ENCODE data around the gene TTC39A.

The TTC39A gene

DNA sequence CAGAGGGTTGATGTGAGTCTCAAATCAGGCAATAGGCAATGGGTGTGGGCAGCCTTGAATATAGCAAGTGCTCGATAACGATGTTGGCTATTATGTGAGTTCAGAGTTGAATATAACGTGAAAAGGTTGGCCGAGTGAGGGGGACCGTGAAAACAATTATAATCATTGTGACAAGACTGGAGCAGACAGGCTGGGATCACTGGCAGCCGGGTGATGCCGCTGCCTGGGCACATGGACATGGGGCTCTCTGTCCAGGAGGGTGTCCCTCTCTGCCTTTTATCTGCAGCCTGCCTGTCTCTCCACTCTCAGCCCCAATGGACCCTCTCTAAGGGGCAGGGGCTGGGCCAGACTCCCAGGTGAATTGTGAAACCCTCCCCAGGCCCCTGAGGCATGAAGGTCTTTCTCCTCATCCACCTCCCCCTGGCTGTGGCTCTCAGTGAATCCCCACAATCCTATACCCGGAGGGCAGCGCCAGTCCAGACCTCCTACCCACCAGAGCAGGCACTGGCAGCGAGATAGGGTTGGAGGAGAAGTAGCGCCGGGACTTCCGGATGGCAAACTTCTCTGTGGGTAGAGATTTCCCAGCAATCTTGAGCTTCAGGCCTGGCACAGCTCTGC lies 36.4 kb downstream of the TTC39A start:
- H2AFZ ChIP-seq (ENCODE audit: low read length) = no peak overlapping the region
- no peaks in the 10 kb centered on the region for H3F3A ChIP-seq (ENCODE audit: insufficient read depth, low read length)
- no peaks in the 10 kb centered on the region for H3K9me2 ChIP-seq (ENCODE audit: low read depth, low read length)
- H3K27me3 ChIP-seq (ENCODE audit: insufficient read depth, low read length) = peaks cover 1% of the 10 kb centered on the region; the same call in 1 of the 2 replicates
- H3K4me1 ChIP-seq (ENCODE audit: insufficient read depth, low read length, severe bottlenecking) = peaks cover 7% of the 10 kb centered on the region
- H3K4me2 ChIP-seq (ENCODE audit: low read length) = no peak overlapping the region
- no peaks in the 10 kb centered on the region for H3K36me3 ChIP-seq (ENCODE audit: insufficient read depth, low read length)
- TF ChIP-seq, protein P1, sequence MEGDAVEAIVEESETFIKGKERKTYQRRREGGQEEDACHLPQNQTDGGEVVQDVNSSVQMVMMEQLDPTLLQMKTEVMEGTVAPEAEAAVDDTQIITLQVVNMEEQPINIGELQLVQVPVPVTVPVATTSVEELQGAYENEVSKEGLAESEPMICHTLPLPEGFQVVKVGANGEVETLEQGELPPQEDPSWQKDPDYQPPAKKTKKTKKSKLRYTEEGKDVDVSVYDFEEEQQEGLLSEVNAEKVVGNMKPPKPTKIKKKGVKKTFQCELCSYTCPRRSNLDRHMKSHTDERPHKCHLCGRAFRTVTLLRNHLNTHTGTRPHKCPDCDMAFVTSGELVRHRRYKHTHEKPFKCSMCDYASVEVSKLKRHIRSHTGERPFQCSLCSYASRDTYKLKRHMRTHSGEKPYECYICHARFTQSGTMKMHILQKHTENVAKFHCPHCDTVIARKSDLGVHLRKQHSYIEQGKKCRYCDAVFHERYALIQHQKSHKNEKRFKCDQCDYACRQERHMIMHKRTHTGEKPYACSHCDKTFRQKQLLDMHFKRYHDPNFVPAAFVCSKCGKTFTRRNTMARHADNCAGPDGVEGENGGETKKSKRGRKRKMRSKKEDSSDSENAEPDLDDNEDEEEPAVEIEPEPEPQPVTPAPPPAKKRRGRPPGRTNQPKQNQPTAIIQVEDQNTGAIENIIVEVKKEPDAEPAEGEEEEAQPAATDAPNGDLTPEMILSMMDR (IDR thresholded peaks at IDR 0.05; ENCODE audit: low read length) = no peak
- TF ChIP-seq EZH2 (IDR thresholded peaks at IDR 0.05; ENCODE audit: borderline replicate concordance, low read length) = no peak
- no peak overlapping the region for H3K4me3 ChIP-seq (ENCODE audit: low read depth, low read length, poor library complexity, severe bottlenecking)
- H4K20me1 ChIP-seq (ENCODE audit: insufficient read depth, low read length) = no peaks in the 10 kb centered on the region
- H3K9me3 ChIP-seq (ENCODE audit: low read length) = no peaks in the 10 kb centered on the region
- H3K79me2 ChIP-seq (ENCODE audit: insufficient read depth, low read length) = no peaks in the 10 kb centered on the region
- H3K9ac ChIP-seq (ENCODE audit: low read length) = no peak overlapping the region
- no peak overlapping the region for H3K27ac ChIP-seq (ENCODE audit: low read depth, low read length, poor library complexity, severe bottlenecking)

DNA sequence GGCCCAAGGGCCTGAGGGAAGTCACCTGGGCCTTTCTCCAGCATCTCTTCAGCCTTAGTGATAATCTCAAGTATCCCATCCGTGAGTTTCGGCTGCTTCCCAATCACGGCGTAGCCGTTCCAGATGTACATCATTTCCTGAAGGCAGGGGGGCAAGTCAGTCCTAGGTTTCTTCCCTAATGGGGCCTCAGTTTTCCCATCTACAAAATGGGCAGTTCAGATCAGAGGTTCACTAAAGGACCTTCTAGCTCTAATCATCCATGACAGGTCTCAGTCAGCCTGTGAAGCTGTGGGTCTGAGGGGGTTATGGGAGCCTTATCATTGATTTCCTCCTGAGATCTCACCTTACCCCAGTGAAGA lies 39.9 kb downstream of the TTC39A start:
- TF ChIP-seq EZH2 (IDR thresholded peaks at IDR 0.05; ENCODE audit: borderline replicate concordance, low read length) = no peak
- TF ChIP-seq, protein P1 (IDR thresholded peaks at IDR 0.05; ENCODE audit: low read length) = no peak
- Histone ChIP-seq H3K4me1 (ENCODE audit: insufficient read depth, low read length, severe bottlenecking) (no peaks in the 10 kb centered on the region), H3K9me2 (ENCODE audit: low read depth, low read length) (no peaks in the 10 kb centered on the region), H3K4me3 (ENCODE audit: low read depth, low read length, poor library complexity, severe bottlenecking) (no peak overlapping the region), H3K27me3 (ENCODE audit: insufficient read depth, low read length) (peaks cover 7% of the 10 kb centered on the region; the same call in 1 of the 2 replicates), H3K36me3 (ENCODE audit: insufficient read depth, low read length) (no peaks in the 10 kb centered on the region), H3K4me2 (ENCODE audit: low read length) (no peak overlapping the region), H3F3A (ENCODE audit: insufficient read depth, low read length) (no peaks in the 10 kb centered on the region), H3K27ac (ENCODE audit: low read depth, low read length, poor library complexity, severe bottlenecking) (no peak overlapping the region), H3K9ac (ENCODE audit: low read length) (no peak overlapping the region), H4K20me1 (ENCODE audit: insufficient read depth, low read length) (no peaks in the 10 kb centered on the region), H2AFZ (ENCODE audit: low read length) (no peak overlapping the region), H3K9me3 (ENCODE audit: low read length) (no peaks in the 10 kb centered on the region), H3K79me2 (ENCODE audit: insufficient read depth, low read length) (no peaks in the 10 kb centered on the region)

DNA sequence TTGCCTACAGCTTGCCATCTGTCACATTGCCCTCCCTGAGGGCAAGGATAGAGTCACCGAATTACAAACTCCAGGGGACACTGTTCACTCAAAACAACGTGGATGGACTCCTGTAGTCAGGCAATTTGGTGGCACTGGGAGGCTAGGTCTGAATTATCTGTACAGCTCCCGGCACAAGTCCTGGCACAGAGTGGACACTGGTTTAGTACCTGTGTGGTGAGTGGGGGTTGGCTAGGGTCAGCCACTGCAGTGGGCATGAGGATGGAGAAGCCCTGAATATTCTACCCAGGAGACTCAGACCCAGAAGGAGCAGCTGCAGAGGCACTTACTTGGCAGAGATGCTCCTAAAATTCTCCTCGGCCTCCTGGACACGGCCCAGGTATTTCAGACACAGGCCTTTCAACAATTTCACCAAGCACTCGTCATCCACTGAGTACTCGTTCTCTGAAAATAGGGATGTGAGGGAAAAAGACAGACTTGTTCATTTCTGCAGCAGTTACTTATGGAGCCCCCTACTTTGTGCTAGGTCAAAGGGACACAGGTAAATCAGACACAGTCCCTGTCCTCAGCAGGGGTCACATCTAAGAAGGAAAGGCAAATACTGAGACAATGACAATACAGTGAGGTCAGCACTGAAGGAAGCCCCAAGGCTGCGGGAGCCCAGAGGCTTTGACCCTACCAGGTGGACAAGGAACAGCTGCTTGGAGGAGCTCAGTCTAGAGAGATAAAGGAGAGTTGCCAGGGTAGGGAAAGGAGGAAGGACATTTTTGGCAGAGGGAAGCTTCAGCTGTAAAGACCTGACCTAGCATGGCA lies 40.5 kb downstream of the TTC39A start:
- H3K4me3 ChIP-seq (ENCODE audit: low read depth, low read length, poor library complexity, severe bottlenecking) = no peak overlapping the region
- H3F3A ChIP-seq (ENCODE audit: insufficient read depth, low read length) = no peaks in the 10 kb centered on the region
- no peak overlapping the region for H2AFZ ChIP-seq (ENCODE audit: low read length)
- peaks cover 7% of the 10 kb centered on the region; the same call in 1 of the 2 replicates for H3K27me3 ChIP-seq (ENCODE audit: insufficient read depth, low read length)
- H3K36me3 ChIP-seq (ENCODE audit: insufficient read depth, low read length) = no peaks in the 10 kb centered on the region
- TF ChIP-seq, protein P1 (IDR thresholded peaks at IDR 0.05; ENCODE audit: low read length) = no peak
- TF ChIP-seq EZH2 (IDR thresholded peaks at IDR 0.05; ENCODE audit: borderline replicate concordance, low read length) = no peak
- no peaks in the 10 kb centered on the region for H3K9me3 ChIP-seq (ENCODE audit: low read length)
- no peaks in the 10 kb centered on the region for H3K79me2 ChIP-seq (ENCODE audit: insufficient read depth, low read length)
- H3K9me2 ChIP-seq (ENCODE audit: low read depth, low read length) = no peaks in the 10 kb centered on the region
- no peak overlapping the region for H3K4me2 ChIP-seq (ENCODE audit: low read length)
- no peak overlapping the region for H3K9ac ChIP-seq (ENCODE audit: low read length)
- no peak overlapping the region for H3K27ac ChIP-seq (ENCODE audit: low read depth, low read length, poor library complexity, severe bottlenecking)
- no peaks in the 10 kb centered on the region for H4K20me1 ChIP-seq (ENCODE audit: insufficient read depth, low read length)
- no peaks in the 10 kb centered on the region for H3K4me1 ChIP-seq (ENCODE audit: insufficient read depth, low read length, severe bottlenecking)
